ENCODE measurements around the gene NKAIN1. TPM values are rescaled to one million over a fixed set of nuclear protein-coding genes. Genes with fewer than 3 reads are reported as not detected.

Gene NKAIN1
- total RNA-seq, 2 experiments from 2014 or later, result 0.57 to 0.97 TPM

DNA sequence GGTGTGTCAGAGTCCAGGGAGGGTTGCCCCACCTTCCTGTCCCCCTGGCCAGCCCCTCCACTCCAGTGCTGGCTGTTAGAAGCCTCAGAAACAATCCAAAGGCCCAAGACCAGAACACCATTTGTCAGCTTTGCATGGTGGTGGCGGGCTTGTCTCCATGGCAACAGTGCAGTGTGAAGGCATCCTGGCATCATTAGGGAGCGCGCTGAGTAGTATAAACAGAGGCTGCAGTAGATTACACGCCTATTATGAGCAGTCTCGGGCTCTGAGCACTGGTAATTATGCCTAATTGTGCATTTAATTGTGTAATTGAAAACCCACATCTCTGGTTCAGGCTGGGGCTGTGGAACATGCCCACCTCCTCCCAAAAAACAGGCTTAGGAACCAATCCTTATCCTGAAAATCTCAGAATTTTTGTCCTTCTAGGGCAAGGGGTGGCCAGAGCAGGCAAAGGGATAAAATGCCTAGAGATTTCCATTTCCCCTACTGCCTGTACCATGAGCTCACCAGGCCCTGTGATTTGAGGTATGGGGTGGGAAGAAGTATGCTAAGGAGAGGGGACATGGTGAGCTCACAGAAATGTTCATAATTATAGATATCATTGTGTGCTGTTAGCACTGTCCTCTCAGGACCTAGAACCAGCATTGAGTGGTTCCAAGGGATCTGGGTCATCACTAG is 11.7 kb downstream of the NKAIN1 start:
- Mint-ChIP-seq H3K4me1 (no peaks in the 10 kb centered on the region), H3K9me3 (no peaks in the 10 kb centered on the region), H3K4me3 (no peak overlapping the region), H3K27ac (no peak overlapping the region), H3K36me3 (no peaks in the 10 kb centered on the region), H3K27me3 (peaks cover 4% of the 10 kb centered on the region)
- ATAC-seq (ENCODE audit: low read depth) (no peak), DNase-seq (no peak)
- POLR2A ChIA-PET, result no interaction called here

DNA sequence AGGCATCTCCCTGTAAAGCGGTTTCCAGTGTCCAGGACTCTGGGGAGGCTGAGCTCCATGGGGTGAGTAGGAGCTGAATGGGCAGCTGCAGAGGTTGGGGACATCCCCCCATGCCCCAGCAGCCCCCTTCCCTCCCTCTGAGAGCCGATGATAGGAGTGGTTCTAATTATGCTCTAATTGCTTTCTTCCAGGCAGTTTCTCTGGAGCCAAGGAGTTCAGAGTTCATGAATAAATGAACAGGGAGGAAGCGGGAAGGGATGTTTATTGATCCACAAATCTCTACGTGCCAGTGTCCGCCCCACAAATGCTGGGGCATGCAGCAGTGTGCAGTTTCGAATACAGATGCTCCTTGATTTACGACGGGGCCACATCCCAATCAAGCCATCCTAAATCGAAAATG is 15.6 kb downstream of the NKAIN1 start:
- no peak for DNase-seq
- POLR2A ChIA-PET, result no interaction called here
- H3K27ac Mint-ChIP-seq, result no peak overlapping the region
- H3K9me3 Mint-ChIP-seq, result no peaks in the 10 kb centered on the region
- no peak for ATAC-seq (ENCODE audit: low read depth)
- H3K36me3 Mint-ChIP-seq, result no peaks in the 10 kb centered on the region
- no peak overlapping the region for H3K4me3 Mint-ChIP-seq
- H3K4me1 Mint-ChIP-seq, result no peaks in the 10 kb centered on the region
- peaks cover 4% of the 10 kb centered on the region for H3K27me3 Mint-ChIP-seq

DNA sequence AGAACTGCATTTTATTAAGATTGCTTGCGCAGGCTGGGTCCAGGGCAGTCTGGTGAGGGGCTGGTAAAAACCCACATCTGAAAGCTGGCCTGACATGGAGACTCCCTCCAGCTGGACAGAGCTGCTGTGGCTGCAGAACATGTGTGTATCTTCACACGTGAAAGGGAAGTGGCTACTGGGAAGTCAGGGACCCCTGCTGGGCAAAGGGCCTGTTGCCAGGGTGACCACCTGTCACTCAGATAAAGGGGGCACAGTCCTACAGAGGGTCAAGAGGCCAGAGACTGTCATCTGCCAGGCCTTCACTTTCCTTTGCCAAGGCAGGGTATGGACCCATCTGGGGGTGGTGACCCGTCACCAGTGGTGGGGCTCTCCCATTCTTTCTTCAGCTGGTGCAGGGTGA is 17.5 kb downstream of the NKAIN1 start:
- H3K27me3 Mint-ChIP-seq, result peaks cover 4% of the 10 kb centered on the region
- no peak overlapping the region for H3K4me3 Mint-ChIP-seq
- ATAC-seq (ENCODE audit: low read depth) (no peak), DNase-seq (no peak)
- H3K4me1 Mint-ChIP-seq, result no peaks in the 10 kb centered on the region
- no peaks in the 10 kb centered on the region for H3K36me3 Mint-ChIP-seq
- H3K27ac Mint-ChIP-seq, result no peak overlapping the region
- H3K9me3 Mint-ChIP-seq, result no peaks in the 10 kb centered on the region
- POLR2A ChIA-PET, result no interaction called here

DNA sequence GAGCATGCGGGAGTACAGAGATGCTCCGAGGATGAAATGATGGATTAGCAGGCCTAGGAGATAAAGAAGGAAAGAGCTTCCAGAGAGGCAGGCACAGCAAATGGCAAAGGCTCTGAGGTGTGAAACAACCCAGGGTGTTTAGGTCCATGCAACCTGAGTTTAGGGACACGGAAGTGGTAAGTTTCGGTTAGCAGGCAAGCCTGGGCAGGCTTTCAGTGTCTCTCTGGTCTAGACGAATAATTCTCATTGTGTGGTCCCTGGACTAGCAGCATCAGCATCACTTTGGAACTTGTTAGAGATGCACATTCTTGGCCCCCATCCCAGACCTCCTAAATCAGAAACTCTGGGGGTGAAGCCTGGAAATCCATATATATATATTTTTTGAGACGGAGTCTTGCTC is 18.6 kb downstream of the NKAIN1 start:
- Mint-ChIP-seq H3K4me3 (no peak overlapping the region), H3K27ac (no peak overlapping the region), H3K9me3 (no peaks in the 10 kb centered on the region), H3K4me1 (no peaks in the 10 kb centered on the region), H3K36me3 (no peaks in the 10 kb centered on the region), H3K27me3 (peaks cover 4% of the 10 kb centered on the region)
- ATAC-seq (ENCODE audit: low read depth) (no peak), DNase-seq (no peak)
- POLR2A ChIA-PET, result no interaction called here

DNA sequence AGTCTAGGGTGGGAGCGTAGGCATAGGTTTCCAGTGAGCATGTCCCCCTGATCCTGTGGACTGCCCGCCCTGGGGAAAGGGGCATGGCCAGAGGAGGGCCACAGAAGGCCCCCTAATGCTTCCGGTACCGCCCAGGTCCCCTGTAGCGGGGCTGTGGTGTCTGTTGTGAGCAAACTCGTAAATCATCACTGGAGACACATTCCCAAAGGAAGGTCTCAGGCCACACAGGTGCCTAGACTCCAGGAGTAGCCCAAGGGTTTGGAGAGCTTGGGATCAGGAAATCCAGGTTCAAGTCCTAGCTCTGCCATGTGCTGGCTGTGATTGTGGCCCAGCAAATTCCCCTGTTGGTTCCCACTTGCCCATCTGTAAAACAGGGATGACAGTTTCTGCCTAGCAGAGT is 20.2 kb downstream of the NKAIN1 start:
- POLR2A ChIA-PET, result no interaction called here
- Mint-ChIP-seq H3K36me3 (no peaks in the 10 kb centered on the region), H3K4me3 (no peak overlapping the region), H3K27ac (no peak overlapping the region), H3K9me3 (no peaks in the 10 kb centered on the region), H3K4me1 (no peaks in the 10 kb centered on the region), H3K27me3 (peaks cover 7% of the 10 kb centered on the region)
- ATAC-seq (ENCODE audit: low read depth) (no peak), DNase-seq (no peak)

DNA sequence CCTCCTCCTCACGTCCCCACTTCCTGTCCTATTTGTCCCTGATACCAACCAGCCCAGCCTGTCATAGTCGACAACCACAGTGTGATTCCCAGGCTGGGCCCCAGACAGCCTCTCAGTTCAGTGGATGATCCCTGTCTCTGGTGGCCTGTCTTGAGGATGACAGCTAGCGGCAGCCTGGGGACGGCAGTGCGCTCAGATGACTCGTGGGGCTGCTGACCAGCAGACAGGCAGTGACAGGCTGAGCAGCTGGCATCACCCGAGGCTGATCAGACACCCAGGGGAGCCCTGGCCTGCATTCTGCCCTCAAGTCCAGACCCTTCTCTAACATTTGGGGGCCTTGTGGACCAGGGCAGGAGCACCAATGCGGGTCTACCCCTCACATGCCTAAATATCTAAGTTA is 21.0 kb downstream of the NKAIN1 start:
- Mint-ChIP-seq H3K27ac (no peak overlapping the region), H3K36me3 (no peaks in the 10 kb centered on the region), H3K4me3 (no peak overlapping the region), H3K27me3 (peaks cover 9% of the 10 kb centered on the region), H3K9me3 (no peaks in the 10 kb centered on the region), H3K4me1 (no peaks in the 10 kb centered on the region)
- ATAC-seq (ENCODE audit: low read depth), result no peak
- POLR2A ChIA-PET, result no interaction called here
- DNase-seq, result no peak

DNA sequence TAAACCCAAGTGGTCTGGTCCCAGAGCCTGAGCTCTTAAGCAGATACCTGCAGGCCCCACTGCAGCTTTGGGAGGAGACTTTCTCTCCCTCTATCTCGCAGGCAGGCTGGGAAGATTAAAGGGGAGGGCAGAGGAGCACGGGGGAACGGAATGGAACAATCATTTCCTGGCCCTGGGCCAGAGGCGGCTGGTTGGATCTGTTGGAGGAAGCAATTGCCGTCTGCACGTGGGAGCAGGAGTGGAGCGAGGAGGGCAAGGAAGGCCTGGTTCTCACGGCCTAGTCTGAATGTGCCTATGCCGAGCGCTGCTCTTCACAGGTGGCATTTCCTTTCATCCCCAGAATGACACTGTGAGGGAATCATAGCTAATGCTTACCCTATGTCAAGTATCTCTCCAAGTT is 23.7 kb downstream of the NKAIN1 start:
- no peak overlapping the region for H3K27ac Mint-ChIP-seq
- H3K4me1 Mint-ChIP-seq, result no peaks in the 10 kb centered on the region
- no peak for DNase-seq

DNA sequence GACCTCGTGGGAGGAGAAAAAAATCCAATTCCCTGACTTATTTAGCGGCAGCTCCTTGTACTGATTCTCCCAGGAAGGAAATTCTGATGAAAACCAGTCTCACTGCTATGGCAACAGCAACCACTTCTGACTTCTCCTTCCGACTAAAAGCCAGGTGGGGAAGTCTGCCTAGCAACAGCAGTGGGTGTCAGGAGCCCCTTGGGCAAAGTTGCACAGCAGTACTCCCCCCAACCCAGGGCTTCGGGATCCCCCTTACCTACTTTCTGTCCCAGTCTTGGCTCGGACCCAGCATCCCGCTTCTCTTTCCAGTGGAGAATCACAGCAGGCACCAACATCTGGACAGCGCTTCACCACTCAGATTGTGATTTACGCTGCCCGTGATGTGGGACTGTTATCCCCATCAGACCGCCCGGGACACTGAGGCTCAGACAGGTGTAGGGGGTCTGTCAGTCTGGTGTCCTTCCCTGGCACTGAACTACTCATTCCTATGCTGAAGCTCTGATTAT is 24.6 kb downstream of the NKAIN1 start:
- no peak for DNase-seq
- peaks cover 12% of the 10 kb centered on the region for H3K9me3 Mint-ChIP-seq
- H3K36me3 Mint-ChIP-seq, result no peaks in the 10 kb centered on the region
- no peak for ATAC-seq (ENCODE audit: low read depth)
- H3K4me1 Mint-ChIP-seq, result no peaks in the 10 kb centered on the region
- no peak overlapping the region for H3K4me3 Mint-ChIP-seq
- H3K27ac Mint-ChIP-seq, result no peak overlapping the region
- POLR2A ChIA-PET, result no interaction called here
- H3K27me3 Mint-ChIP-seq, result peaks cover 9% of the 10 kb centered on the region

More for the DNA sequence above, 23.7 kb downstream of the NKAIN1 start:
- no peak overlapping the region for H3K4me3 Mint-ChIP-seq
- H3K27me3 Mint-ChIP-seq, result peaks cover 9% of the 10 kb centered on the region
- H3K9me3 Mint-ChIP-seq, result peaks cover 8% of the 10 kb centered on the region
- ATAC-seq (ENCODE audit: low read depth), result no peak
- no peaks in the 10 kb centered on the region for H3K36me3 Mint-ChIP-seq
- POLR2A ChIA-PET, result no interaction called here

DNA sequence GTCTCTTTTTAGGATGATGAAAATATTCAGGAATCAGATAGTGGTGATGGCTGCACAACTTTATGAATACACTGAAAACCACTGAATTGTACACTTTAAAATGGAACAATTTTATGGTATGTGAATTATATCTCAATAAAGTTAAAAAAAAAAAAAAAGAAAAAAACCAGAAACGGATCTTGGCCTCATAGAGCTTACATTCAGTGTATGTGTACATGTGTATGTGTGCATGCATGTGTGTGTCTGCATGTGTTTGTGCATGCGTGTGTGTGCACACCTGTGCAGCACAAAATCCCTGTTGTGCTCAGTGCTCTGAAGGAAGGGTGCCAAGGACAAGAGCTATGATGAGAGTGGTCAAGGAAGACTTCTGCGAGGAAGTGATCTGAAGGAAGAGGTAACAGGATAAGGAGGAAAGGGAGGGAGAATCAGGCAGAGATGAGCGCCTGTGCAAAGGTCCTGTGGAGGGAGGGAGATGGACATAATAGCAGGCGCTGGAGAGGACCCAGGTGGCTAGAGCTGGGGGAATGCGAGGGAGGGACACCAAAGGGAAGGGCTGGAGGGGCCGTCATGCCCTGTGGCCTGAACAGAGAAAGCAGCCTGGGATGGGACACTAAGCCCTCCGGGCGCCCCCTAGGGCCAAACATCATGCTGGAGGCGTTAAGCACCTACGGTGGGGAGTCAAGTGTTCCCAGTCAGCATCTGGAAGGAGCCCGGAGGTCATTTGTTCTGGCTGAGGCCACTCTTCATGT is 25.2 kb downstream of the NKAIN1 start:
- POLR2A ChIA-PET, result no interaction called here
- Mint-ChIP-seq H3K27me3 (peaks cover 9% of the 10 kb centered on the region), H3K27ac (no peak overlapping the region), H3K36me3 (no peaks in the 10 kb centered on the region), H3K4me3 (no peak overlapping the region), H3K4me1 (no peaks in the 10 kb centered on the region), H3K9me3 (peaks cover 12% of the 10 kb centered on the region)
- DNase-seq (no peak), ATAC-seq (ENCODE audit: low read depth) (no peak)

DNA sequence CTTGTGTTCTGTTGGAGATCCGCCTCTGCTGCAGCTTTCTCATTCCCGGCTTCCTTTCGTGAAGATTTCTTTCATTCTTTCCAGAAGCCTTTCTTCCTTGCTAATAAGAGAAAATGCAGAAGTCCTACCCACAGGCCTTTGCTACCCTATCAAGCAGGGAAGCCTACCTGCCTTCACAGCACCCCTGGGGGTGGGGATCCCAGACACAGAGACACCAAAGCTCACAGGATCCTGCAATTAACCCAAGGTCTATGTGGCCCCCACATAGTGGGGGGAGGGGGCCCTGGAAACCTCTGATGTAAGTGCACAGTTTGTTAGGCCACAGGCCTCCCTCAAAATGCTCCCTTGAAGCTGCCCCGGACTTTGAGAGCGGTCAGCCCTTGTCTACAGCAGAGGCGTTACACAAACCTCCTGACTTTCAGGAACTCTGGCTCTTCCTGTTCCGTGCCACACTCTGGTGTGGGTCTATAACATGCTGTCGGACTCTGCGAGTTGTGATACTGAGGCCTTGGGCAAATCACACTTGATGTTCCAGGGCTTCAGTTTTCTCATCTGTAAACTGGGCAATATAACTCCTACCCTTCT is 31.2 kb downstream of the NKAIN1 start:
- DNase-seq (no peak), ATAC-seq (ENCODE audit: low read depth) (no peak)
- H3K27ac Mint-ChIP-seq, result no peak overlapping the region
- POLR2A ChIA-PET, result no interaction called here
- no peaks in the 10 kb centered on the region for H3K36me3 Mint-ChIP-seq
- peaks cover 12% of the 10 kb centered on the region for H3K9me3 Mint-ChIP-seq
- no peak overlapping the region for H3K4me3 Mint-ChIP-seq
- no peaks in the 10 kb centered on the region for H3K27me3 Mint-ChIP-seq
- no peaks in the 10 kb centered on the region for H3K4me1 Mint-ChIP-seq

DNA sequence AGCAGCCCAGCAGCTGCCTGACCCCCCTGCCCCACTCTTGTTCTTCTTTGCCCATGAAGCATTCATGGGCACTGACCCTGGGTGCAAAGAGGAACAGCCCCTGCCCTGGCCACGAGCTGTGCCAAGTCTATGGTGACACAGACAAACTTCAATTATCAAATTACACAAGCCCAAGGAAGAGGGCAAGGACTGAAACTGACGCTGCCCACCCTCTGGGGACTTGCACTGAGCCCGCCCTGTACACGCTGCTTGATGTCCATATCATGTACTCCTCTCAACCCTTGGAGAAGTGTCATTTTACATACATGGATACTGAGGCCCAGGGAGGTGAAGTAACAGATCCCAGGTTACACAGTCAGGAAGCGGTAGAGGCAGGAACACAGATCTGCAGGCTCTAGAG is 32.1 kb downstream of the NKAIN1 start:
- no peaks in the 10 kb centered on the region for H3K27me3 Mint-ChIP-seq
- no peak for ATAC-seq (ENCODE audit: low read depth)
- H3K4me3 Mint-ChIP-seq, result no peak overlapping the region
- peaks cover 9% of the 10 kb centered on the region for H3K9me3 Mint-ChIP-seq
- H3K36me3 Mint-ChIP-seq, result no peaks in the 10 kb centered on the region
- POLR2A ChIA-PET, result no interaction called here
- H3K27ac Mint-ChIP-seq, result no peak overlapping the region
- no peak for DNase-seq
- H3K4me1 Mint-ChIP-seq, result no peaks in the 10 kb centered on the region

DNA sequence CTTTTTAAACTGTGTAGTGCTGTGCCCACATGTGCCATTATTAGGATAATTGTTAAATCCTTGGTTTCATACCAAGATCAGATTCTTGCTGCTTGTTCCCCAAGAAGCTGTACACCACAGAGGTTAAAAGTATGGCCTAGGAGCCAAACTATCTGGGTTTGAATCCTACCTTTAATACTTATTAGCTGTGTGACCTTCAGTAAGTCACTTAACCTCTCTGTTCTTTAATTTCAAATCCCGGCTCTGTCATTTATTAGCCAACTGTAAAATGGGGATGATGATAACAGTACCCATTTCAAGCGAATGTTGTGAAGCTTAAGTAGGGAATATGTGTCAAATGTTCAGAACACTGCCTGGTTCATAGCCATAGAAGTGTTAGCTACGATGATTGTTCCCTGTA is 32.6 kb downstream of the NKAIN1 start:
- Mint-ChIP-seq H3K36me3 (no peaks in the 10 kb centered on the region), H3K27ac (no peak overlapping the region), H3K9me3 (peaks cover 8% of the 10 kb centered on the region), H3K4me3 (no peak overlapping the region), H3K27me3 (no peaks in the 10 kb centered on the region), H3K4me1 (no peaks in the 10 kb centered on the region)
- DNase-seq (no peak), ATAC-seq (ENCODE audit: low read depth) (no peak)
- POLR2A ChIA-PET, result no interaction called here

DNA sequence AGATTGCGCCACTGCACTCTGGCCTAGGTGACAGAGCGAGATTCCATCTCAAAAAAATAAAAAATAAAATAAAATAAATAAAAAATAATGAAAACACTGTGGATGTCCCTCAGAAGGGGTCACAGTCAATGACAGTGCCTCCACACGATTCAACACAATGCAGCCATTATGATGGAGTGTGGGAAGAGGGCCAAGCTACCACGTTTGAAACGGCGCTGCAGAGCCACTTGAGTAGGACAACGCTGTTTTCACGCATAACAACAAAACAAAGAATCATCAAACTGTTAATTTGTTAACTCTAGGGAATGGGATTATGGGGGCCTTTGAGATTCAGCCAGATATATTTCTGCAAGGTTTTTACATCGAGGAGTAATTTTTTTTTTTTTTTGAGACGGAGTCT is 36.5 kb downstream of the NKAIN1 start:
- Mint-ChIP-seq H3K36me3 (no peaks in the 10 kb centered on the region), H3K4me3 (no peak overlapping the region), H3K27me3 (no peaks in the 10 kb centered on the region), H3K9me3 (no peaks in the 10 kb centered on the region), H3K4me1 (no peaks in the 10 kb centered on the region), H3K27ac (no peak overlapping the region)
- POLR2A ChIA-PET, result no interaction called here
- no peak for ATAC-seq (ENCODE audit: low read depth)
- DNase-seq, result no peak

DNA sequence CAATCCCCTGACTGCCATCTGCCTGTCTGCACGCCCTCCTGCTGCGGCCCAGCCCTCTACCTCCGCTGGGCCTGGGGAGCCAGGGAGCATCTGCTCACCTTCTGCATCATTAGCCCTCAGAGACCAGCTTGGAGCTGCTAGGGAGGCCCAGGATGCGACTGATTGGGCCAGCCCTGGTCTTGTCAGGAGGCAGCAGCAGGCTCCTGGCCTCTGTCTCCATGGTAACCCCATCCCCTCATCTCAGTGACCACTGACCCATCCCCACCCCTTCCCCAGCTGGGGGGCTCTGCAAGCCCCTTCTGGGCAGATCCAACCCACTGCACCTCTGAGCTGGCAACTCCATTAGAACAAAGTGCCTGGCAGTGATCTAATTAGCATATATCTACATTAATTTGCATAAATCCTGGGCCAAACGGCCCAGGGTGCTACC is 37.7 kb downstream of the NKAIN1 start:
- Mint-ChIP-seq H3K9me3 (no peaks in the 10 kb centered on the region), H3K36me3 (no peaks in the 10 kb centered on the region), H3K4me3 (no peak overlapping the region), H3K4me1 (no peaks in the 10 kb centered on the region), H3K27ac (no peak overlapping the region), H3K27me3 (no peaks in the 10 kb centered on the region)
- ATAC-seq (ENCODE audit: low read depth) (no peak), DNase-seq (no peak)
- POLR2A ChIA-PET, result no interaction called here

All from activated naive CD8-positive, alpha-beta T cell treated with anti-CD3 and anti-CD28 coated beads, Interleukin-2, amount 10 ng/mL, durations not matched to agents 7 days and 5 days (primary cell).